ENCODE measurements around the gene LRPPRC.

LRPPRC gene

DNA sequence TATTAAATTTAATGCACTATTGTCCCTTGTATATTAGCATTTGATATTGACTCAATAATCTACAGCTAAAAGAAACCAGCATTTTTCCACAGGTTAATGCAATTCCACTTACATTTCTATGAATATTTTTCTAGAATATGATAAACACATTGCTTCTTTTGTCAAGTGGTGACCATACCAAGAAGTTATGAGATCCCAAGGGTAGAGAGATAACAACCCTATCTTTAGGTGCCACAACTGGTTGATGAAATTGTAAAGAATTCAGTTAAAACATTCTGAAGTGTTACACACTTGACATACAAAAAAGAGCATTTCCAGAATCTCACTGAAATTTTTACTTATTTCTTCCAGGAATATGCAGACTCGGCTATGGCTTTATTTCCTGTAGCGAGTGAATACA is 101.0 kb downstream of the LRPPRC start:
- Histone ChIP-seq H3K27me3 (ENCODE audit: low read length) (no peaks in the 10 kb centered on the region), H3K36me3 (ENCODE audit: low read length) (peaks cover 22% of the 10 kb centered on the region; the same call in 1 of the 2 replicates), H2AFZ (ENCODE audit: low read depth, low read length, severe bottlenecking) (no peak overlapping the region)

DNA sequence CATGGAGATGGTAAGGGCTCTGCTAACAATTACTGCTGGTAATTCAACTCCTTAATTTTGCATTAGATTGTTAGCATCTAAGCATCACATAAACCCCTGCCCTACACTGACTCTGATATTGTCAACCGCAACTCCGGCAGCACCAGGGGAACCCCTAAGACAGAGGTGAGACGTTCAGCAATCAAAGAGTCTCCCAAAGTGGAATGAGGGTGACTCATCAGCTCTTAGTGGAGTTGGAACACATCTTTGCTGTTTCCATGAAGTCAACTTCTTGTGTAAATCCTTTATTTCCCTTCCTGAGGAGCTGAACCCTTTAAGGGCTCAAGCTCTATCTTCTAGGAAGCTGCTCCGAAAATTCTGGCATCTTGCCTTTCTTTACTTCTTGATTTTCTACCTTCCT is 104.9 kb downstream of the LRPPRC start:
- Histone ChIP-seq H3K27ac (ENCODE audit: low read depth, low read length) (no peak overlapping the region), H3K36me3 (ENCODE audit: low read length) (peaks cover 20% of the 10 kb centered on the region; the same call in 1 of the 2 replicates), H3K4me3 (ENCODE audit: insufficient read depth, low read length, poor library complexity, severe bottlenecking) (no peak overlapping the region), H4K20me1 (ENCODE audit: low read depth, low read length) (no peaks in the 10 kb centered on the region), H3K27me3 (ENCODE audit: low read length) (no peaks in the 10 kb centered on the region), H3K9me3 (ENCODE audit: insufficient read depth, low read length) (no peaks in the 10 kb centered on the region), H3K79me2 (ENCODE audit: insufficient read depth, low read length) (no peaks in the 10 kb centered on the region), H3F3A (ENCODE audit: insufficient read depth) (no peaks in the 10 kb centered on the region), H3K9ac (ENCODE audit: low read length) (no peak overlapping the region), H3K9me2 (replicated peaks; ENCODE audit: insufficient read depth, low read length) (no peaks in the 10 kb centered on the region), H3K4me2 (ENCODE audit: low read depth, low read length, poor library complexity, severe bottlenecking) (no peak overlapping the region), H2AFZ (ENCODE audit: low read depth, low read length, severe bottlenecking) (no peak overlapping the region)
- TF ChIP-seq, protein P1, sequence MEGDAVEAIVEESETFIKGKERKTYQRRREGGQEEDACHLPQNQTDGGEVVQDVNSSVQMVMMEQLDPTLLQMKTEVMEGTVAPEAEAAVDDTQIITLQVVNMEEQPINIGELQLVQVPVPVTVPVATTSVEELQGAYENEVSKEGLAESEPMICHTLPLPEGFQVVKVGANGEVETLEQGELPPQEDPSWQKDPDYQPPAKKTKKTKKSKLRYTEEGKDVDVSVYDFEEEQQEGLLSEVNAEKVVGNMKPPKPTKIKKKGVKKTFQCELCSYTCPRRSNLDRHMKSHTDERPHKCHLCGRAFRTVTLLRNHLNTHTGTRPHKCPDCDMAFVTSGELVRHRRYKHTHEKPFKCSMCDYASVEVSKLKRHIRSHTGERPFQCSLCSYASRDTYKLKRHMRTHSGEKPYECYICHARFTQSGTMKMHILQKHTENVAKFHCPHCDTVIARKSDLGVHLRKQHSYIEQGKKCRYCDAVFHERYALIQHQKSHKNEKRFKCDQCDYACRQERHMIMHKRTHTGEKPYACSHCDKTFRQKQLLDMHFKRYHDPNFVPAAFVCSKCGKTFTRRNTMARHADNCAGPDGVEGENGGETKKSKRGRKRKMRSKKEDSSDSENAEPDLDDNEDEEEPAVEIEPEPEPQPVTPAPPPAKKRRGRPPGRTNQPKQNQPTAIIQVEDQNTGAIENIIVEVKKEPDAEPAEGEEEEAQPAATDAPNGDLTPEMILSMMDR (IDR thresholded peaks at IDR 0.05; ENCODE audit: insufficient read depth, low read length, poor library complexity, severe bottlenecking): no peak
- TF ChIP-seq EZH2phosphoT487 (conservative IDR thresholded peaks at IDR 0.05; ENCODE audit: low read length): no peak

More for the DNA sequence above, 101.0 kb downstream of the LRPPRC start:
- H3F3A ChIP-seq (ENCODE audit: insufficient read depth): no peaks in the 10 kb centered on the region; the same call in 1 of the 2 replicates
- H4K20me1 ChIP-seq (ENCODE audit: low read depth, low read length): no peaks in the 10 kb centered on the region
- no peaks in the 10 kb centered on the region for H3K79me2 ChIP-seq (ENCODE audit: insufficient read depth, low read length)
- H3K27ac ChIP-seq (ENCODE audit: low read depth, low read length): no peak overlapping the region
- H3K4me3 ChIP-seq (ENCODE audit: insufficient read depth, low read length, poor library complexity, severe bottlenecking): no peak overlapping the region
- no peaks in the 10 kb centered on the region for H3K9me3 ChIP-seq (ENCODE audit: insufficient read depth, low read length)
- H3K4me2 ChIP-seq (ENCODE audit: low read depth, low read length, poor library complexity, severe bottlenecking): no peak overlapping the region
- no peaks in the 10 kb centered on the region for H3K9me2 ChIP-seq (replicated peaks; ENCODE audit: insufficient read depth, low read length)
- no peak for TF ChIP-seq EZH2phosphoT487 (conservative IDR thresholded peaks at IDR 0.05; ENCODE audit: low read length)
- TF ChIP-seq, protein P1 (IDR thresholded peaks at IDR 0.05; ENCODE audit: insufficient read depth, low read length, poor library complexity, severe bottlenecking): no peak
- no peak overlapping the region for H3K9ac ChIP-seq (ENCODE audit: low read length)

DNA sequence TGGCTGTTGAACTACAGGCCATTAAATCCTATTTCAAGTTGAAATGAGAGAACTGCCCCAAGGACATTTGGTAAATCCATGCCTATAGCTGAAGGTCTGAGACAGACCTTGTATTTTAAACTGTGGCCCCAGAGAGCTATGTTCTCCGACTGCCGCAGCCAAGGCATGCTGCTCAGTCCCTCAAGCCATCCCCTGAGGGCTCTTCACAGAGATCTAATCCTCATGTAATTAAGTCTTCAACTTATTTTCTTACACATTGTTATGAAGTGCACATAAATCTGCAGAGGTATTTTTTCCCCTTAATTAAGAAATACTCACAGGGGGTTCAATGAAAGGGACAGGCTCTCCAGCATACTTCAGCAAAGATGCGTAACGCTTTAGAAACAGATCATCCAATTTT is 106.4 kb downstream of the LRPPRC start:
- no peak overlapping the region for H3K4me3 ChIP-seq (ENCODE audit: insufficient read depth, low read length, poor library complexity, severe bottlenecking)
- no peak overlapping the region for H3K4me2 ChIP-seq (ENCODE audit: low read depth, low read length, poor library complexity, severe bottlenecking)
- no peaks in the 10 kb centered on the region for H3K9me3 ChIP-seq (ENCODE audit: insufficient read depth, low read length)
- no peak overlapping the region for H3K9ac ChIP-seq (ENCODE audit: low read length)
- H3K36me3 ChIP-seq (ENCODE audit: low read length): peaks cover 11% of the 10 kb centered on the region; the same call in 1 of the 2 replicates
- TF ChIP-seq, protein P1 (IDR thresholded peaks at IDR 0.05; ENCODE audit: insufficient read depth, low read length, poor library complexity, severe bottlenecking): no peak
- no peak for TF ChIP-seq EZH2phosphoT487 (conservative IDR thresholded peaks at IDR 0.05; ENCODE audit: low read length)
- no peaks in the 10 kb centered on the region for H3K9me2 ChIP-seq (replicated peaks; ENCODE audit: insufficient read depth, low read length)
- no peaks in the 10 kb centered on the region for H3F3A ChIP-seq (ENCODE audit: insufficient read depth)
- H3K27ac ChIP-seq (ENCODE audit: low read depth, low read length): no peak overlapping the region
- no peaks in the 10 kb centered on the region for H4K20me1 ChIP-seq (ENCODE audit: low read depth, low read length)
- H3K79me2 ChIP-seq (ENCODE audit: insufficient read depth, low read length): no peaks in the 10 kb centered on the region
- H3K27me3 ChIP-seq (ENCODE audit: low read length): no peaks in the 10 kb centered on the region
- no peak overlapping the region for H2AFZ ChIP-seq (ENCODE audit: low read depth, low read length, severe bottlenecking)
